Activated naive CD8-positive, alpha-beta T cell treated with anti-CD3 and anti-CD28 coated beads, Interleukin-2, amount 50 U/mL, for 16 hours (primary cell): ENCODE measurements around the gene RANBP1.

Experiments used
- DNase-seq: peaks from one replicate; pipeline ENCODE4 v3.0.0-alpha.2; 2020; ENCODE audit warnings: low read depth, low spot score

RANBP1 gene

DNA sequence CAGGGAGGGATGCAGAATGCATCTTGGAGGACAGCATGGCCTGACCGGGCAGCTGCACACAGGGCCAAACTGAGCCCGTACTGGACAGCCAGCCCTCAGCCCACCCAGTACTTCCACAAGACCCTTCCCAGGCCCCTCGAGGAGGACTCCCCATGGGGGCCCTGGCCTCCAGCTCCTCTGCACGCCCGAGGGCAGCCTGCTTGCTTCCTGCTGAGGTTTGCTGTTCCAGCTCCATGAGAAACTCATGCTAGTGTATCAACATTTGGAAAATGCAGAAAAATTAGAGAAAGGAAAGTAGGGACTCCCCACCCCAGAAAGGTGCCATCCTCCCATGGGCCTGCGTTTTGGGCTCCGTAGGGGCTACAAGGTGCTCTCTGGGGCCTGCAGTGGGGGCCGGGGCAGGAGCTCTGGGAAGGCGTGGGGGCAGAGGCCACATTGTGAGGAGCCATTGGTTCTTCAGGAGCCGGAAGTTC, 56.3 kb downstream of the RANBP1 start:
- no peak for DNase-seq

DNA sequence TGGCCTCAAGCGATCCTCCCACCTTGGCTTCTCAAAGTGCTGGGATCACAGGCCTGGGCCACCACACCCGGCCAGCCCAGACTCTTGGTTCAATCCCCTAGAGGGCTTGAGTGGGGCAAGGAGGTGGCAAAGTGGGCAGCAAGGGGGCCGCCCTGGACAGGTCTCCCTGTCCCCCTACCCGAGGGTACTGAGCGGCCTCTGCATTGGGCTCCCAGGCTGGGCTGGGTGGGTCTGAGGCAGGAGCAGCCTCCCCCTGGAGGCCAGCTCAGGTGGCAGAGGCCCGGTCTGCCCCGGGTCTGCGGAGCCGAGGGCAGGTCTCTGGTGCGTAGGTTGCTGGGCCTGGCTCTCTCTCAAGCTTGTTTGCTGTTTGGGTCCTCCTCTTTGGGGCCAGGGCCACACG, 57.3 kb downstream of the RANBP1 start:
- DNase-seq: no peak

DNA sequence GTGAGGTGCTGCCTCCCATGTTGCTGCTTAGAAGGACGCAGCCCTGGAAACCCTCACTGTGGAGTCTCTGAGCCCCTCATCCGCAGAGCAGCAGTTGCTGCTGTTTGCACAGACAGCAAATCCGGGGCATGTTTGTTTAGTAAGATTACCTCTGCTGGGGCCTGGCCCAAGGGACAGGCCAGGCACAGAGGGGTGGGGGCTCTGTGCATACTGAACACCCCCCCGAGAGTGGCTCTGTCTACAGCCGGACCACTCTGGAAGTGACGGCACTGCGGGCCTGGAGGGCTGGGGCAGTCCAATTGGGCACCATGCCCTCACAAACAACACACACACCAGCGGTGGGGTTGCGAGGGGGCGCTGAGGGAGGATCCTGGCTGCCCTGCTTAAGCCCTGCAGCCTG, 57.9 kb downstream of the RANBP1 start:
- DNase-seq: no peak

DNA sequence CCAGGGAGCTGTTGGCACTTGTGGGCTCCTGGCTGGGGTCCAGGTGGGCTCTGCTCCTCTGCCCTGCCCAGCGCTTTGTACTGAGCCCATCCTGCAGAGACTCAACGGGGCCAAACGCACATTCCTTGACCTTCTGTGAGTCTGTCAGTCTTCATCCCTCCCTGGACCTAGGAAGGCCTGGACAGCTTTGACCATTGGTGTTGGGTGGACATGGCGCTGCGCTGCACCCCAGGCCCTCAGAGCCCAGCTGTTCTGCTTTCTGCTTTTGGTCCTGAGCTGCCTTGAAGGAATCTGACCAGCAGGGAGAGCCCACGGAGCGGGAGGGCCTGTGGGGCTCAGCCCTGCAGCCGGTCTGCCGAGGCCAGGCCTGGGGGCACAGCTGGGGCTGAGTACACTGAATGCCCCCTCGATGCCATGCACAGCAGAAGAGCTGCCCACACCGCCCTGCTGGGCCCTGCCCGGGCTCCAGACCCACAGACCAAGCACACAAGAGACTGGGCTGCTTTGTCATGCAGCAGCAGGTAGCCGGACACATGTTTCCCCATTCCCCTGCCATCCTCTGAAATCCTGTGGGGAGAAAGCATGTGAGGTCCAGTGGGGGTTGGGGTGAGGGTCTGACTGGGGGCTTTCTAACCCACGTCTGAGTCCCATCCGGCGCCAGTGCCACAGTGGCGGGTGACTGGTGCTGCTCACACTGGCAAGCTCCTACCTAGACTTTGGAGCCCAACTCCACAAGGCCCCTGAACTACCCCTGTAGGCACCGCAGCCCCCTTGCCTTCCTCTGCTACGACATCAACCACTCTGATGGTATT, 59.1 kb downstream of the RANBP1 start:
- no peak for DNase-seq

DNA sequence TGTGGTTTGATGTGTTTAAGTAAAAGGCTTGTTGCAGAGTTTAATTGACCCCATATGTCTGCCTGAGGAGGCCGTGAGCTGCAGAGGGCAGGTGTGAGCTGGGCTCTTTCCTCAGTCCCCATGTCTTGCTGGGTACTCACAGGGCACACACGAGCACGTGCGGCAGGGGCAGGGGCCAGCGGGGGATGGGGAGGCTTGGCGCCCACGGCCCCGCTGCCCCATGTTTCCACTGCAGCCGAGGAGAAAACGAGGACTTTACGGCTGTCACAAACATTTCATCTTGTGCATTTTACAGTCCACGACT, 59.6 kb downstream of the RANBP1 start:
- no peak for DNase-seq

DNA sequence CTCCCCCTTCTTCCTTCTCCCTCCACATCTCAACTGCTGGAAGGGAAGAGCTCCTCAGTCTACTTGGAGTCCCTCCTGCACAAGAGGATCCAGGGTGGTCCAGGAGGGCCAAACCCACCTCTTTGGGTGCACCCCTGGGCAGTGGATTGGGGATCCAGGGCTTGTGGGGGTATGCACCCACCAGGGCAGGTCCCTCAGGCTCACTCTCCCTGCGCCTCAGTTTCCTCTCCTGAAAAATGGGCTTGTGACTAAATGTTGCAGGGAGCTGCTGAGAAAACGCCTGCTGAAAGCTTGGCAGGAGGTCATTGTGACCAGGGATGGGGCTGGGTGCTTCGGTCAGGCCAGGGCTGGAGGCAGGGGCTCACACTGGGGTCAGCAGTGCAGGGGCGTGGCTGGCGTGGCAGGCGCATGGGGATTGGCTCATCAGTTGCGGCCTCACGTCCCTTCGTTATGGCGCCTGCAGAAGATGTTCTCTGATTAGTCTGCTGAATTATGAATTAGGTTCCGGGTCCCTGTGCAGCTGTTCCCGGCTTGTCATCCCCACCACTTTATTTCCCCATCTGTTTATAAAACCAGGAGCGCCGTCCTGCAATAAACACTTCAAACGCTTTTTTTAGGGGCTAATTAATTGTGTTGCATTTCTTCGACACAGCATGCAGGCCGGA, 60.6 kb downstream of the RANBP1 start:
- no peak for DNase-seq
